Loucy (cell line): ENCODE data around the gene PPP1R9B.

Source experiments
- H2AFZ ChIP-seq: fragments of 200-600 bp; sonication (generic); 2 replicates; pipeline ENCODE4 v1.6.0; 2016; ENCODE audit warnings: antibody characterized with exemption, mild to moderate bottlenecking, low read length, moderate library complexity
- H3F3A ChIP-seq: fragments of 200-600 bp; 2 replicates; pipeline ENCODE4 v1.6.0; 2016; ENCODE audit warnings: antibody characterized with exemption, low read depth, mild to moderate bottlenecking
- H3K27me3 ChIP-seq: fragments of 200-600 bp; sonication (generic); 2 replicates; pipeline ENCODE4 v1.6.1; 2014; ENCODE audit warnings: low read length, mild to moderate bottlenecking; ENCODE audit not compliant: insufficient read depth, poor library complexity, severe bottlenecking
- H3K36me3 ChIP-seq: fragments of 200-600 bp; sonication (generic); 2 replicates; pipeline ENCODE4 v1.6.1; 2016; ENCODE audit warnings: low read length; ENCODE audit not compliant: insufficient read depth
- H3K4me1 ChIP-seq: fragments of 200-600 bp; sonication (generic); 2 replicates; pipeline ENCODE4 v1.5.1; 2014; ENCODE audit warnings: low read length, mild to moderate bottlenecking; ENCODE audit not compliant: insufficient read depth, poor library complexity, severe bottlenecking
- H3K4me2 ChIP-seq: fragments of 200-600 bp; sonication (generic); 2 replicates; pipeline ENCODE4 v1.6.0; 2014; ENCODE audit warnings: antibody characterized with exemption, low read length, low read depth, mild to moderate bottlenecking; ENCODE audit not compliant: poor library complexity, severe bottlenecking
- H3K4me3 ChIP-seq: fragments of 200-600 bp; sonication (generic); 2 replicates; pipeline ENCODE4 v1.5.1; 2014; ENCODE audit warnings: low read length, mild to moderate bottlenecking, mixed read lengths; ENCODE audit not compliant: poor library complexity, severe bottlenecking
- H3K79me2 ChIP-seq: fragments of 200-600 bp; sonication (generic); 2 replicates; pipeline ENCODE4 v1.6.1; 2014; ENCODE audit warnings: low read length; ENCODE audit not compliant: insufficient read depth
- H3K9ac ChIP-seq: fragments of 200-600 bp; sonication (generic); 2 replicates; pipeline ENCODE4 v1.6.0; 2014; ENCODE audit warnings: mild to moderate bottlenecking, low read depth, low read length, moderate library complexity; ENCODE audit not compliant: poor library complexity, severe bottlenecking
- H3K9me2 ChIP-seq: fragments of 200-600 bp; sonication (generic); replicated peaks from 2 replicates; pipeline ENCODE4 v1.6.1; 2016; ENCODE audit warnings: low read depth, low read length, mixed read lengths
- H3K9me3 ChIP-seq: fragments of 200-600 bp; sonication (generic); 2 replicates; pipeline ENCODE4 v1.6.1; 2014; ENCODE audit warnings: mild to moderate bottlenecking, antibody characterized with exemption, low read length, low read depth; ENCODE audit not compliant: insufficient read depth
- H4K20me1 ChIP-seq: fragments of 200-600 bp; sonication (generic); 2 replicates; pipeline ENCODE4 v1.6.0; 2014; ENCODE audit warnings: antibody characterized with exemption, low read length, mild to moderate bottlenecking; ENCODE audit not compliant: insufficient read depth, poor library complexity, severe bottlenecking
- EZH2phosphoT487 ChIP-seq: fragments of 200-600 bp; IDR thresholded peaks from 2 replicates; pipeline ENCODE4 v1.6.1; 2018; ENCODE audit warnings: antibody characterized with exemption, mild to moderate bottlenecking, moderate library complexity, borderline replicate concordance
- TF ChIP-seq, protein P1 (sequence below): fragments of 200-600 bp; sonication (generic); conservative IDR thresholded peaks from 2 replicates; pipeline ENCODE4 v1.5.1; 2014; ENCODE audit warnings: mild to moderate bottlenecking, antibody characterized with exemption, low read length

PPP1R9B gene

DNA sequence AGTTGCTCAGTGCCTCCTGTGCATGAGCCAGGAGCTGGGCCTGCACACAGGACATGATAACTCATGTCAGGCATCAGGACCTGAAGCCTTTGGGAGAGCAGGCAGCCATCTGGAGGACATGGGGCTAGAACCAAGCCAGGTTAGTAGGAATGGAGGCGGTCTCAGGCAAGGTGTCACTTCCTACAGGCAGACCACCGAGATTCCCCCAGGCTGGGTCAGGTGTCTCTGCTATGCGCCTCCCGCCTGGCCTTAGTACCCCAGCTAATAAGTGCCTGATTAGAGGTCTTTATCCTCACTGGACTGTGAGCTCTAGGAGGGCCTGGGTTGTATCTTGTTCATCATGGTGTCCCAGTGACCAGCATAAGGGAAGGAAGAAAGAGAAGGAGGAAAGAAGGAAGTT is 36.1 kb downstream of the PPP1R9B start:
- Histone ChIP-seq H4K20me1 (no peaks in the 10 kb centered on the region), H3K79me2 (no peaks in the 10 kb centered on the region), H3K27me3 (no peaks in the 10 kb centered on the region), H2AFZ (no peak overlapping the region), H3K9me2 (no peaks in the 10 kb centered on the region), H3K4me1 (no peaks in the 10 kb centered on the region), H3K36me3 (peaks cover 6% of the 10 kb centered on the region; the same call in 1 of the 2 replicates), H3K4me2 (no peak overlapping the region), H3K9me3 (no peaks in the 10 kb centered on the region), H3K4me3 (no peak overlapping the region), H3F3A (no peaks in the 10 kb centered on the region), H3K9ac (no peak overlapping the region)
- no peak for TF ChIP-seq EZH2phosphoT487
- TF ChIP-seq, protein P1, sequence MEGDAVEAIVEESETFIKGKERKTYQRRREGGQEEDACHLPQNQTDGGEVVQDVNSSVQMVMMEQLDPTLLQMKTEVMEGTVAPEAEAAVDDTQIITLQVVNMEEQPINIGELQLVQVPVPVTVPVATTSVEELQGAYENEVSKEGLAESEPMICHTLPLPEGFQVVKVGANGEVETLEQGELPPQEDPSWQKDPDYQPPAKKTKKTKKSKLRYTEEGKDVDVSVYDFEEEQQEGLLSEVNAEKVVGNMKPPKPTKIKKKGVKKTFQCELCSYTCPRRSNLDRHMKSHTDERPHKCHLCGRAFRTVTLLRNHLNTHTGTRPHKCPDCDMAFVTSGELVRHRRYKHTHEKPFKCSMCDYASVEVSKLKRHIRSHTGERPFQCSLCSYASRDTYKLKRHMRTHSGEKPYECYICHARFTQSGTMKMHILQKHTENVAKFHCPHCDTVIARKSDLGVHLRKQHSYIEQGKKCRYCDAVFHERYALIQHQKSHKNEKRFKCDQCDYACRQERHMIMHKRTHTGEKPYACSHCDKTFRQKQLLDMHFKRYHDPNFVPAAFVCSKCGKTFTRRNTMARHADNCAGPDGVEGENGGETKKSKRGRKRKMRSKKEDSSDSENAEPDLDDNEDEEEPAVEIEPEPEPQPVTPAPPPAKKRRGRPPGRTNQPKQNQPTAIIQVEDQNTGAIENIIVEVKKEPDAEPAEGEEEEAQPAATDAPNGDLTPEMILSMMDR: no peak

DNA sequence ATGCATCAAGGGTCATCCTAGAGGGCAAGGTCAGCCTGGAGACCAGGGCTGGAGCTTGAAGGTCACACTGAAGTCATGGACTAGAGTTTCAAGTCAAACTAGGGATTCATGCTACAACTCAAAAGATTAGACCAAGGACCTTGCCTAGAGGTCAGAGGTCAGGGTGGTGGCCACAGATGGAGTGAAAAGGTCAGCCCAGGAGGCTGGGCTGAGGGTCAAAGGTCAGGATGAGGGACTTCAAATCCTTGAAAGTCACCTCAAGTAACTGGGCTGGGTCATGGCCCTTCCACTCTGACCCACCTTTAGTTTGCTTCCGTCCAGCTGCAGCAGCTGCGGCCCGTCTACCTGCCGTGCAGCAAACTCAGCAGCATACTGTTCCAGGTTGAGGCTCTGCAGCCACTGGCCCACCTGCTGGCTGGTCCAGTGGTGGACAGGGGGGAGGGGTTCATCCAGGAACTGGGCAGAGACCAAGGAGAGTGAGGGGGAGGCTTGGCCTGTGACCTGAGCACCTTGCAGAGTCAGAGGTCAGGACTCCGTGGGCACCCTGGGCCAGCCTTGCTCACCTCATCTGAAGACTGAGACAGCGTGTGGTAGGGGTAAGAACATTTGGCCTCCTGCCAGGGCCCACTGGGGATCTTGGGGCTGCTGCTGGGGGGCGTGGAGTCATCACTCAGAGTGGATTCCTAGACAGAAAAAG is 36.7 kb downstream of the PPP1R9B start:
- Histone ChIP-seq H3K4me3 (no peak overlapping the region), H3K36me3 (peaks cover 6% of the 10 kb centered on the region; the same call in 1 of the 2 replicates), H3K79me2 (no peaks in the 10 kb centered on the region), H3F3A (no peaks in the 10 kb centered on the region), H3K9ac (no peak overlapping the region), H3K4me2 (no peak overlapping the region), H3K27me3 (no peaks in the 10 kb centered on the region), H2AFZ (no peak overlapping the region), H3K9me2 (no peaks in the 10 kb centered on the region), H3K9me3 (no peaks in the 10 kb centered on the region), H3K4me1 (no peaks in the 10 kb centered on the region), H4K20me1 (no peaks in the 10 kb centered on the region)
- no peak for TF ChIP-seq EZH2phosphoT487
- TF ChIP-seq, protein P1: no peak

DNA sequence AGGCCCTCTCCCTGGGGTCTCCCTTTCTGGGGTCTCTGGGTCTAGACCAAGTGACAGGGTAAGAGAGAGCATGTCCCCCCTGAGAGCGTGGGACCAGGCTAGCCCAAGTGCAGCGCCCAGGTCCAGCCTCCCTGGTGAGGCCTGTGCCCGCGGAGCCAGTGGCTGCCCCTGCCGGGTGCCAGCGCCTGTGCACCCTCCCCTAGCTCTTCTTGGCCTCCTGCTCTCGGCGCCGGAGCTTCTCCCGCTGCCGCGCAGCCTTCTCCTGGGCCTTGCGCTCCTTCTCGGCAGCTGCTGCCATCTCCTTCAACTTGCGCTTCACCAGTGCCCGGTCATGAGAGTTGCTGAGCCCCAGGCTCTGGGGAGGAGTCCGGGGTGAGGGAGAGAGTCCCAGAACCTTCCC is 37.8 kb downstream of the PPP1R9B start:
- TF ChIP-seq, protein P1: no peak
- no peak for TF ChIP-seq EZH2phosphoT487
- no peaks in the 10 kb centered on the region for H3F3A ChIP-seq
- H3K4me3 ChIP-seq: no peak overlapping the region
- no peaks in the 10 kb centered on the region for H4K20me1 ChIP-seq
- no peaks in the 10 kb centered on the region for H3K9me3 ChIP-seq
- H3K4me1 ChIP-seq: no peaks in the 10 kb centered on the region
- no peak overlapping the region for H2AFZ ChIP-seq
- peaks cover 6% of the 10 kb centered on the region; the same call in 1 of the 2 replicates for H3K36me3 ChIP-seq
- no peaks in the 10 kb centered on the region for H3K27me3 ChIP-seq
- no peak overlapping the region for H3K9ac ChIP-seq
- no peak overlapping the region for H3K4me2 ChIP-seq
- no peaks in the 10 kb centered on the region for H3K79me2 ChIP-seq
- no peaks in the 10 kb centered on the region for H3K9me2 ChIP-seq
